Hematopoietic multipotent progenitor cell (in vitro differentiated cells): ENCODE measurements around the gene OR5AN1. TPM values are rescaled to one million over a fixed set of nuclear protein-coding genes. Genes with fewer than 3 reads are reported as not detected.

Source experiments
- DNase-seq, 3 donors: peaks; one replicate each; pipeline ENCODE4 v3.0.0-alpha.2; 2011 to 2015; ENCODE audit warnings: low read depth in 2 of 3, low spot score in 2 of 3
- total RNA-seq: library from RNA; depleted of rRNA; stranded (reverse); fragments of >200 nt; gene quantifications from one replicate; pipeline ENCODE4 v1.2.3, GENCODE V29; 2012

The OR5AN1 gene
- total RNA-seq, 1 donor = not detected

- DNase-seq = no peak
Observed at GRCh38 chr11:59418156-59418555, 59.5 kb downstream of the OR5AN1 start.

Other genes with a start within 250 kb of the OR5AN1 start
- 28.0 TPM for gene FAM111A, start 216.0 kb upstream of the OR5AN1 start, total RNA-seq
- 0.54 TPM for gene DTX4, start 186.8 kb upstream of the OR5AN1 start, total RNA-seq
- 1.9 TPM for gene MPEG1, start 146.0 kb upstream of the OR5AN1 start, total RNA-seq
- under 0.01 TPM for gene OR5A2, start 67.5 kb downstream of the OR5AN1 start, total RNA-seq
- under 0.01 TPM for gene OR5A1, start 77.6 kb downstream of the OR5AN1 start, total RNA-seq
- not detected for gene OR4D6, start 98.1 kb downstream of the OR5AN1 start, total RNA-seq
- not detected for gene OR4D10, start 114.4 kb downstream of the OR5AN1 start, total RNA-seq
- gene OR4D11, start 144.7 kb downstream of the OR5AN1 start, total RNA-seq = not detected
- under 0.01 TPM for gene OR4D9, start 152.6 kb downstream of the OR5AN1 start, total RNA-seq